Left kidney (tissue), 8 donors: ENCODE data around the gene N4BP2L2. TPM values are rescaled to one million over a fixed set of nuclear protein-coding genes. Genes with fewer than 3 reads are reported as not detected.
"Not testable (repeated sequence)": the region's sequence is repeated elsewhere in the genome, so short reads cannot be mapped to it uniquely, and the experiment has no call there.

ENCODE experiments used
- DNase-seq: peaks from one replicate; pipeline ENCODE4 v3.0.0-alpha.2; 2013
- long read RNA-seq, 8 donors: transcript quantifications; one replicate each; lab custom pipeline, GENCODE V29; 2026
- polyA plus RNA-seq: library from polyadenylated mRNA; unstranded; fragments of 120-200 nt; gene quantifications from one replicate; pipeline ENCODE4 v1.2.1, GENCODE V29; 2013; ENCODE audit not compliant: insufficient read length

The N4BP2L2 gene
- 274 TPM for polyA plus RNA-seq
- long read RNA-seq, donor 1, full-length matches to known transcripts = 21 of 54 reads
- long read RNA-seq, donor 1, partial matches to known transcripts = 33 of 54 reads
- long read RNA-seq, donor 1, other reads (novel, unspliced or antisense) = 0 of 54 reads
- long read RNA-seq, donor 2, full-length matches to known transcripts = 26 of 84 reads
- long read RNA-seq, donor 2, partial matches to known transcripts = 58 of 84 reads
- long read RNA-seq, donor 2, other reads (novel, unspliced or antisense) = 0 of 84 reads
- long read RNA-seq, donor 3, full-length matches to known transcripts = 23 of 64 reads
- long read RNA-seq, donor 3, partial matches to known transcripts = 41 of 64 reads
- long read RNA-seq, donor 3, other reads (novel, unspliced or antisense) = 0 of 64 reads
- long read RNA-seq, donor 4, full-length matches to known transcripts = 3 of 3 reads
- long read RNA-seq, donor 4, partial matches to known transcripts = 0 of 3 reads
- long read RNA-seq, donor 4, other reads (novel, unspliced or antisense) = 0 of 3 reads
- long read RNA-seq, donor 5, full-length matches to known transcripts = 24 of 87 reads
- long read RNA-seq, donor 5, partial matches to known transcripts = 55 of 87 reads
- long read RNA-seq, donor 5, other reads (novel, unspliced or antisense) = 8 of 87 reads
- long read RNA-seq, donor 6, full-length matches to known transcripts = 26 of 41 reads
- long read RNA-seq, donor 6, partial matches to known transcripts = 15 of 41 reads
- long read RNA-seq, donor 6, other reads (novel, unspliced or antisense) = 0 of 41 reads
- long read RNA-seq, donor 7, full-length matches to known transcripts = 51 of 165 reads
- long read RNA-seq, donor 7, partial matches to known transcripts = 114 of 165 reads
- long read RNA-seq, donor 7, other reads (novel, unspliced or antisense) = 0 of 165 reads
- long read RNA-seq, donor 8, full-length matches to known transcripts = 14 of 32 reads
- long read RNA-seq, donor 8, partial matches to known transcripts = 18 of 32 reads
- long read RNA-seq, donor 8, other reads (novel, unspliced or antisense) = 0 of 32 reads

- DNase-seq = peak; percentile 98
These were observed at the start of gene N4BP2L2 for GRCh38 chr13:32538621-32539246. TSS of gene N4BP2L2 (minus strand) at chr13:32538795. CDS start at chr13:32537027, 1,768 bp downstream.

GRCh38 chr13:32587811-32588170 lies 49.2 kb upstream of the N4BP2L2 start:
- DNase-seq = peak; percentile 44

DNA sequence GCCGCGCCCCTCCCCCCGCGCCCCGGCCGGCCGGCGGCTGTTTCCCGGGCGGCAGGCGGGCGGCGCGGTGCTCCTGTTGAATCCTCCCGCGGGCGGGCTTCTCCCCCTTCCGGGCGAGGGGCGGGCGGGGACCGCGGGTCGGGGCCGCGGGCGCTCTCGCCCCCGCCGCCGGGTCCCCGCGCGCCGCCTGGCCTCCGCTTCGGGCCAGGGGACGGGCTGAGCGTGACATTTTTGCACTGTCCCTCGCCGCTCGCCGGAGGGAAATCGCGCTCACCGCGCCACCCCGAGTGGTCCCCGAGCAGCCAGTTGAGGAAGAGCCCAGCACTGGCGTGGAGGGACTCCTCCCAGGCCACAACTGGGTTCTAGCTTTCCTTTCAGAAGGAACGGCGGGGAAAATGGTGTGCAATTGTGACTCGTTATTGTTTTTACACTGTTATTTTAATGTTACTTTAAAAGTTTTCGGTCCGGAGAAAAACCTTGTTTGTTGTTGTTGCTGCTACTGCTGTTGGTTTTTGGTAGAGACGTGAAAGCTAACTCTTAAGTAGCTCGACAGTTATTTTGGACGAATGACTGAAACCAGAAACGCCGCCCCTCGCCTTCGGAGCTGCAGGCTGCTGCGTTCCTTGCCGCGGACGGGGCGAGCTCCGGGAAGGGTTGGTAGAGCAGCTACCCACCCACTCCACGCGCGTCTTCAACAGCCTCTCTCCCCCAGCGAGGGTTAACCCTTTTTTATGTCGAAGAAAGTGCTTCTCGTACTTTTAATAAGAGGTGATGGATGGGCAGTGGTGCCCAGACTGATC lies 48.6 kb upstream of the N4BP2L2 start:
- DNase-seq = peak; percentile 62

- peak; percentile 91 for DNase-seq
These were observed 47.7 kb upstream of the N4BP2L2 start, which contains the start of gene PDS5B for GRCh38 chr13:32586080-32586900. TSS of gene PDS5B (plus strand) at chr13:32586452. CDS start at chr13:32648773, 62,321 bp downstream.

DNA sequence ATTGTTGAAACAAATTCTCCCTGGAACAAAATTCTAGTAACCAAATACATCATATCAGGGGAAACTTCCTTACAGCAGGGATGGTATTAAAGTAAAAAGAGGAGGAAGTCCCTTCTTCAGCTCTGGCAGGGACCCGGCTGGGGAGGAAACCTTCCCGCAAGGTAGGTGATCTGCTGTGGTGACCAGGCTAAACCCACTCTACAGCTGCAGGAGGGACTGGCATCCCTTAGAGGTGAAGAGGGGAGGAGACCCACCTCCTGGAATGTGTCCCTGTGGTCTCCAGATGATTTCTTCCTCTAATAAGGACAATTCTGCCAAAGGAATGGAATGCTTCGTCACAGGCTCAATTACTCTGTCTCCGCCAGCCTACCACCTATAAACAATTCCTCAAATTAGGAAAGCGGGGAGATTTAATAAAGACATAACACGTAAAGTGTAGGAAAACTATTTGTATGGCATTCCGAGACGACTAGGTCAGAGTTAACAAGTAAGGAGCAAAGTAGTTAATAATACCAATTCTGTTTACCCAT lies 47.0 kb upstream of the N4BP2L2 start:
- no peak for DNase-seq

DNA sequence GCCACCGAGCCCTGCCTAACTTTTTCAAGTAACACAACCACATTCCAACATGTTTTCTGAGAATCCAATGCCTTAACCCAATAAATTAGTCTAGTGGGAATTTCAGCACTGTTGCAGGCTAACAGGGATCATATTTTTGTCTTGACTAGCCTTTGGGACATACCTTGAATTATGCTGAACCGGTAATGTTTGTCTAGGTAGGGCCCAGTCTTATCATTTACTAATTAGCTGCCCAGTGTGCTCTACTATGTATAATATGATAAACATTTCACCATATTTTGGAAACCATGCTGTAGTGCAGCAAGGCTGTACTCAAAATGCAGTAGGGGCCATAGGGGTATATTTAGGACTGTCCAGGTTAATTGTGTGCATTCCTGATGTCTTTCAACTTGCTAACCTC lies 44.4 kb upstream of the N4BP2L2 start:
- no peak for DNase-seq

- DNase-seq = no peak
These were observed 43.7 kb upstream of the N4BP2L2 start for GRCh38 chr13:32582281-32582680.

- no peak for DNase-seq
These were observed 42.7 kb upstream of the N4BP2L2 start for GRCh38 chr13:32581177-32581786.

- no peak for DNase-seq
These were observed 38.4 kb upstream of the N4BP2L2 start for GRCh38 chr13:32577032-32577431.

DNA sequence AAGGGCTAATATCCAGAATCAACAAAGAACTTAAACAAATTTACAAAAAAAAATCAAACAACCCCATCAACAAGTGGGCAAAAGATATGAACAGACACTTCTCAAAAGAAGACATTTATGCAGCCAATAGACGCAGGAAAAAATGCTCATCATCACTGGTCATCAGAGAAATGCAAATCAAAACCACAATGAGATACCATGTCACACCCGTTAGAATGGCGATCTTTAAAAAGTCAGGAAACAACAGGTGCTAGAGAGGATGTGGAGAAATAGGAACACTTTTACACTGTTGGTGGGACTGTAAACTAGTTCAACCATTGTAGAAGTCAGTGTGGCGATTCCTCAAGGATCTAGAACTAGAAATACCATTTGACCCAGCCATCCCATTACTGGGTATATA lies 37.1 kb upstream of the N4BP2L2 start:
- not testable (repeated sequence) for DNase-seq

GRCh38 chr13:32560842-32561241 lies 22.2 kb upstream of the N4BP2L2 start:
- DNase-seq = not testable (repeated sequence)

DNA sequence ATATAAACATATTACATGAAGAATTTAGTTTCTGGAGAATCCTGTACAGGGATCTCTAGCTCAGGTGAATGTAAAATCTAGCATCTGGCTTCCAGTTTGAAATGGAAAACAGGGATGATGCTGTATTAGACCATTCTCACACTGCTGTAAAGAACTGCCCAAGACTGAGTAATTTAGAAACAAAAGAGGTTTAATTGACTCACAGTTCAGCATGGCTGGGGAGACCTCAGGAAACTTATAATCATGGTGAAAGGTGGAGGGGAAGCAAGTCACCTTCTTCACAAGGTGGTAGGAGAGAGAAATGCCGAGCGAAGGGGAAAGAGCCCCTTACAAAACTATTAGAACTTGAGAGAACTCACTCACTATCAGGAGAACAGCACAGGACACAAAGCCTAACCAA lies 17.0 kb upstream of the N4BP2L2 start:
- no peak for DNase-seq

DNA sequence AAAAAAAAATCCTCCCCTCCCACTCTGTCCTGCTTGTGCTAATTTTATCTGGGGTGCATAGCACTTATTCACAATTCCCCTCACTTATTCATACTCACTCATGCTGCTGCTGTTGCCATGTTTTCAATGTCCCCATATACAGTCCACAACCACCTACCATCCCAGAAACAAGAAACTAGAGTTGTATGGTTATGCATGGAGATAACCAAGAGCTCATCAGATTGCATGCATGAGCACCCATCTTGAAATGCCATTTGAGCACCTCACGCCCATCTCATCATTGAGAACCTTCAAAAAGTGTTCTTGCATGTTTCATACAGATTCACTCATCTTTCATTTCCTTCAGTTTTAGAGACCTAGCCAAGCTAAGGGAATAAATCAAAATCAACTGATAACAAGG lies 15.1 kb upstream of the N4BP2L2 start:
- no peak for DNase-seq

DNA sequence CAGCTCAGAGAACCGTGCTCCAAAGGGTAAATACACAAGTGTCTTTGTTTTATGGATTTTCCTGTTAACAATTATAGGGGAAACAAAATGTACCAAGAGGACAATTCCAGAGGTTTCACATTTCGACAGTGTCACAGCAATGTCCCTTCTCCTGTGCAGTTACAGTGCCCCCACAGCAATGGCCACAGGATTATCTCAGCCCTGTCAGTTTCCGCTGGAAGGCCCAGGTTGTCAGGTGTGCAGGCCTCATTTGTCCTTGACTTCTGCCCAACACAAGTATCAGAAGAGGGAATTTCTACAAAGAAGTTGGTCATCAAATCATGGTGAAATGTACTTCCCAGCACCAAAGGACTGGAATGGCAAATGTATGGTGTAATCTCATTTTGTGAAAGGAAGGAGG lies 11.2 kb upstream of the N4BP2L2 start:
- DNase-seq = no peak

DNA sequence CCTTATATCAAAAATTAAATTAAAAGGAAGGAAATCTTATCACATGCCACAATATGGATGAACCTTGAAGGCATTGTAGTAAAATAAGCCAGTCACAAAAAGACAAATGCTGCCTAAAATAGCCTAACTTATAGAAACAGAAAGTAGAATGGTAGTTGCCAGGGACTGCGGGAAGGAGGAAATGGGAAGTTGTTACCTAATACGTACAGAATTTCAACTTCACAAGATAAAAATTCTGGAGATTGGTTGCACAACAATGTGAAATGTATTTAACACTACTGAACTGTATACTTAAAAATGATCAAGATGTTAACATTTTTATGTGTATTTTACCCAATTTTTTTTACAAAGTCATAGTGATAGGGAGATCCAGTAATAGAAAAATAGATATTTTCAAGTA lies 10.2 kb upstream of the N4BP2L2 start:
- DNase-seq = no peak

GRCh38 chr13:32545083-32545482 lies 6.5 kb upstream of the N4BP2L2 start:
- no peak for DNase-seq

GRCh38 chr13:32542221-32542620 lies 3.6 kb upstream of the N4BP2L2 start:
- DNase-seq = no peak

DNA sequence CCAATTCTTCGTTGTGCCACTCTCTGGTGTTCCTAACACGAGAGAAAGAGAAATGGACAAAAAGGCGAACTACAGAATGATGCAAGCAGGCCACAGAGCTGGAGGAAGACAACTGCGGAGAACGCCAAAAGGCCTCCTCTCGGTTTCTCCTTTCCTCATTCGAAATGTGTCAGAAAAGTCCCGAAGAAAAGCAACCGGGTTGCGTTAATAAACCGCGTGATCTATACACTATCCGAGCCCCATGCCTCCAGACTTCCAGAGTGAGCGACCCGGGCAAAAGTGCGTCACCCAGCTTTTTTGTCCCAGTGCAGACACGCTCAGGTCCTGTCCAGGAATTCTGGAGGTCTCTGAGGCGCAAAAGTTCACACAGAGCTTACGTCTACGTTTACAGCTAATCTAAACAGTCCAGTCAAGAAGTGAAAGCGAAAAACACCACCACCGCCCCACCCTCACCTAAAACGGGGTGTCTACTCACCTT lies 413 bp downstream of the N4BP2L2 start:
- peak; percentile 41 for DNase-seq

DNA sequence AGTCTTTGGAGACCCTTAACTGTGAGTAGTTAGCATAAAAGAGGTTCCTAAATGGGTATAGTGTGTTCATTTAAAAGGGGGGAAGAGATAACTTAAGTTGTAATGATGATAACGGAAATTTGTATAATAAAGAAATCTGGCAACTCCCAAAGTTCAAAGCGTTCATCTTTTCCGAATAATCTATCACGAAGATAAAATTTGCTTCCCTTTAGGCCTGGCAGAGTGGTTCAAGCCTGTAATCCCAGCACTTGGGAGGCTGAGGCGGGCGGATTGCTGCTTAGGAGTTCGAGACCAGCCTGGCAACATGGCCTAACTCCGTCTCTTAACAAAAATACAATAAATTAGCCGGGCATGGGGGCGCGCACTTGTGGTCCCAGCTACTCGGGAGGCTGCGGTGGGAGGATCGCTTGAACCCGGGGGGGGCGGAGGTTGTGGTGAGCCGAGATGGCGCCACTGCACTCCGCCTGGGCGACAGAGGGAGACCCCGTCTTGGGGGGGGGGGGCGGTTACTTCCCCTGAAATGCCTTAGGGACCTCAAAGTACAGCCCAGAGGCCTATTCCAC lies 934 bp downstream of the N4BP2L2 start:
- DNase-seq = no peak
